HG02870 (cell line): Measurements from ENCODE around the gene NDST3.
A peak's percentile ranks its signal among the peaks of the same experiment; 100 is the strongest.
"Not testable (repeated sequence)": the region's sequence is repeated elsewhere in the genome, so short reads cannot be mapped to it uniquely, and the experiment has no call there.

Source experiments
- ATAC-seq: cut with Tn5 transposase; IDR thresholded peaks from one replicate; pipeline ENCODE4 v1.9.1; 2021; ENCODE audit warnings: mild to moderate bottlenecking, moderate library complexity; ENCODE audit not compliant: unreplicated experiment

The NDST3 gene

DNA sequence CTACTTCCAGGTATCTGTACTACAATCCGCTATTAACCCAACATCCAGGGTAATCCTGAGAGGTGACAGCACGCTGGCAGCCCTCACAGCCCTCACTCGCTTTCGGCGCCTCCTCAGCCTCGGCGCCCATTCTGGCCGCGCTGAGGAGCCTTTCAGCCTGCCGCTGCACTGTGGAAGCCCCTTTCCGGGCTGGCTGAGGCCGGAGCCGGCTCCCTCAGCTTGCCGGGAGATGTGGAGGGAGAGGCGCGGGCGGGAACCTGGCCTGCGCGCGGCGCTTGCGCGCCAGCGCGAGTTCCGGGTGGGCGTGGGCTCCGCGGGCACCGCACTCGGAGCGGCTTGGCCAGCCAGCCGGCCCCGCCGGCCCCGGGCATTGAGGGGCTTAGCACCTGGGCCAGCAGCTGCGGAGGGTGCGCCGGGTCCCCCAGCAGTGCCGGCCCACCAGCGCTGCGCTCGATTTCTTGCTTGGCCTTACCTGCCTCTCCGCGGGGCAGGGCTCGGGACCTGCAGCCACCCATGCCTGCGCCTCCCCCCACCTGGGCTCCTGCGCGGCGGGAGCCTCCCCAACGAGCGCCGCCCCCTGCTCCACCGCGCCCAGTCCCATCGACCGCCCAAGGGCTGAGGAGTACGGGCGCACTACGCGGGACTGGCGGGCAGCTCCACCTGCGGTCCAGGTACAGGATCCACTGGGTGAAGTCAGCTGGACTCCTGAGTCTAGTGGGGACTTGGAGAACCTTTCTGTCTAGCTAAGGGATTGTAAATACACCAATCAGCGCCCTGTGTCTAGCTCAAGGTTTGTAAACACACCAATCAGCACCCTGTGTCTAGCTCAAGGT is 231.2 kb downstream of the NDST3 start:
- peak; percentile 71 for ATAC-seq

DNA sequence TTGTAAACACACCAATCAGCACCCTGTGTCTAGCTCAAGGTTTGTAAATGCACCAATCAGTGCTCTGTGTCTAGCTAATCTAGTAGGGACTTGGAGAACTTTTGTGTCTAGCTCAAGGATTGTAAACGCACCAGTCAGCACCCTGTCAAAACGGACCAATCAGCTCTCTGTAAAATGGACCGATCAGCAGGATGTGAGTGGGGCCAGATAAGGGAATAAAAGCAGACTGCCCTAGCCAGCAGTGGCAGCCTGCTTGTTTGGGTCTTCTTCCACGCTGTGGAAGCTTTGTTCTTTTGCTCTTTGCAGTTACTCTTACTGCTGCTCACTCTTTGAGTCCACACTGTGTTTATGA is 231.8 kb downstream of the NDST3 start:
- ATAC-seq: not testable (repeated sequence)

GRCh38 chr4:118268780-118269179 is 234.5 kb downstream of the NDST3 start:
- ATAC-seq: no peak

GRCh38 chr4:118270492-118270891 is 236.2 kb downstream of the NDST3 start:
- ATAC-seq: no peak

GRCh38 chr4:118271788-118272187 is 237.5 kb downstream of the NDST3 start:
- ATAC-seq: no peak

DNA sequence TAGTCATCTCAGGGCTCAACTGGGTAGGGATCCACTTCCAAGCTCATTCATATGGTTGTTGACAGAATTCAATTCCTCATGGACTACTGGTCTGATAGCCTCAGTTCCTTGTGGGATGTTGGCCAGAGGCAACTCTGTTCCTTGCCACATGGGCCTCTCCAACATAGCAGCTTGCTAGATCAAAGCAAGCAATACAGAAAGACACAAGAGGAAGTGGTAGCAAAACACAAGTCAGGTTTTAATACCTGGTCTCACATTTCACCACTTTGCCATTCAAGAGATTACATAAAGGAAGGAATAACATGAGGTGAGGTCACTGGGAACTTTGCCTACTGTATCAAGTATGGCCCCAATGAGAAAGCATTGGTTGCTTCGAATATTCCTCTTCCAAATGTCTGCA is 239.4 kb downstream of the NDST3 start:
- ATAC-seq: no peak

DNA sequence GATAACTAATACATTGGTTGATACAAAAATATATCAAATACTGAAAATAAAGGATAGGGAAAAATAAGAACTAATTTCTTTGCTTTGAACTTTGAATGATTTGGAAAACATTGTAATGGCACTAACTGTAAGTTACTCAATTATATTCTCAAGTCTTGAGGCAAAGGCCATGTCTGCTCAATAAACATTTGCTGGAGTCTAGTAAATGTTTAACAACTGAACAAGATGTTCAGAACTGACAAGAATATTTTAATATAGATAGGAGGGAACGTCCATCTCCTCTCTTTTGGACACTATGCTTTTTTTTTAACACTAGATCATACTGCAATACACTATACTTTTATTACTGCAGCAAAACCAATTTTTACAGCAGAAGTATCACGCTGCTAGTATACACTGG is 242.3 kb downstream of the NDST3 start:
- no peak for ATAC-seq

DNA sequence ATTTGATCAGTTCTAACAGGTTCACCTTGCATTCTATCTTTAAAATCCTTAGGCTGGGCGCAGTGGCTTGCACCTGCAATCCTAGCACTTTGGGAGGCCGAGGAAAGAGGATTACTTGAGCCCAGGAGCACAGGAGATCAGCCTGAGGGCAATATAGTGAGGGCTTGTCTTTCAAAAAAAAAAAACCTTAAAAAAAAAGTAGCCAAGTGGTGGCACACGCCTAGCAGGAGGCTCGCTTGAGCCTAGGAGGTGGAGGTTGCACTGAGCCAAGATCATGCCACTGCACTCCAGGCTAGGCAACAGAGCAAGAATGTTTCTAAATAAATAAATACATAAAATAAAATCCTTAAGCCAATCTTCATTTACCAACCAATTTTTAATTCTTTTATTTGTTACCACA is 243.0 kb downstream of the NDST3 start:
- ATAC-seq: no peak

DNA sequence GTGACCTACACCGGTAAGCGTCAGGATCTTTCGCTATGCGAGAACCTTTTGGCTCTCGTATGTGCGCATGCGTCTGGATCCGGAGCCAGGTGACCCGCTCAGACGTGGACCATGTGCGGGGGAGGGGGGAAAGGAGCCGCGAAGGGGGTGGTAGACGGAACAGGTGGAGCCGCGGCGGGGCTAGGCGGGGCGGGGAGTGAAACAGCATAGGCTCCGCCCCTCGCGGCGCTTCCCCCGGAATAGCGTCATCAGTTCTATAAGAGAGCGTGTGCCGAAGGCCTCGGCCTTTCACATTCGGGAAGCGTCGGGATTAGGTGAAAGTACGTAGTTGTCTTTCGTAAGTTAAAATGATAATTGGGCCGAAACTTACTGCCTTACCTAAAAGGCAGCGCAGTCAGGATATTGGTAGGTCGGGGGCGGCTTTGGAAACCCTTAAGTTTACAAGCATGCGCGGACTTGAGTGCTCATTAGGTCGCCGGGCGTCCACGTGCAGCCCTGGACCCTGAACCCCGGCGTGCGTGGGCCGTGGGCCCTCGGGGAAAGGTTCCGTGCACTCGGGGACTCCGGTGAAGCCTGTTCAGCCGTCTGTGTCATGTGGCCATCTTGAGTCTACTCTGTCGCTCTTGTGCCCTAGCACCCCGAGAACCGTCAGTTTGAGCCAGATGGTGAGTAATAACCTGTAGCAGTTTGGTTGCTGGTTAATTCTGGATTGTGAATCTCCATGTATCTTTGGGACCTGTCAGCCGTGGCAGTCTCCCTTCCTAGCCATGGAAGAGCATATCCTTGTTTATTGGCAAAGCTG is 244.4 kb downstream of the NDST3 start:
- ATAC-seq: peak; percentile 70

DNA sequence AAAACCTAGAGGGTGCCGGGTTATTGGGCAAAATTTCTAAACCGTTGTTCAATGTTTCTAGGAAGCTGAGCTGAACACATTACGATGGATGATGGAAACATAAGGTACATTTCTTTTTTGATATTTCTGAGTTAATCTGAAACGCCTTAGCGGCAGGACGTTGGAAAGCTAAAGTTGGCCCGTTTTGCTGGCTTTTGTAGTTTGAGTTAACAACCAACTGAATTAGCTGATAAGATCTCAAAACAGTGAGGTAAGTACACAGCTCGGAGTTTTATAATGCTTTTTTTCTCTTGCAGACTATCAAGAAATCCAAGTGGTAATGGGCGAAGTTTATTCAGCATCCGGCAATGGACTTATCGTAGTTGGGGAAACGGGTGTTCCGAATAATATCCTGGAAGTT is 245.0 kb downstream of the NDST3 start:
- no peak for ATAC-seq

GRCh38 chr4:118279920-118280432 is 245.7 kb downstream of the NDST3 start:
- ATAC-seq: no peak

GRCh38 chr4:118280501-118281218 is 246.4 kb downstream of the NDST3 start:
- ATAC-seq: no peak

DNA sequence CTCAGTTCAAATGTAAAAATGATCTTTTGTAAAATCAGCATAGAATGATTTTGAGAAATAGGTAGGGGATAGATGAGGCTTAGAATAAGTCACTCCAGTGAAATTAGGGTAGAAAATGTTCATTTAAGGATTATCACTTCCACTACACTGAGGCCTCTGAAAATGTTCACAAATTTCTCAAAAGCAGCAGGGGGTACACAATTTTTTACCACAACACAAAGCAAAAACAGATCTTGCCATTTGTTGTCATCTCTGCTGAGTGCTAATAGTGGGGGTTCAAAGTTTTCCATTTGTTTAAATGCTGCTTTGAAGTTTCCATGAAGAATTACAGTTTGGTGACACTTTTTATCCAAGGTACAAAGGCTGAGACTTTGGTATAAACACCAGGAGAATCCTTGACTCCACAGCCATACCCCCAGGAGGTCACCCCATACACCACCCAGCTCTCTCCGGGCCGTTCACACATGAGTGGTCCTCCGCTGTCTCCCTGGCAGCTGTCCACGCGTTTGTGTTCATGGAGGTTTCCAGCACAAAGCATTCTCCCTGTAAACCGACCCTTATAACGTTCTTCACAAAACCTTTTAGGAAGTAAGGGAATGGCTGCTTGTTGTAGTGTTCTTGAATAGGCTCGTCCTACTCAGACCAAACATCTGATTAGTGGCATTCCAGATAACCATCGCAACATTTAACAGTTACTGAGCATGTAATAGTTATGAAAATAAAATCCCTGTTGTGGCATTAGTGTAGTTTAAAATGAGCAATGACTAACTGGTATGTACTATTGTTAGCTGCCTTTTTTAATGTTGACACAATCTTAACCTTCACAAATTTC is 247.5 kb downstream of the NDST3 start:
- ATAC-seq: no peak

DNA sequence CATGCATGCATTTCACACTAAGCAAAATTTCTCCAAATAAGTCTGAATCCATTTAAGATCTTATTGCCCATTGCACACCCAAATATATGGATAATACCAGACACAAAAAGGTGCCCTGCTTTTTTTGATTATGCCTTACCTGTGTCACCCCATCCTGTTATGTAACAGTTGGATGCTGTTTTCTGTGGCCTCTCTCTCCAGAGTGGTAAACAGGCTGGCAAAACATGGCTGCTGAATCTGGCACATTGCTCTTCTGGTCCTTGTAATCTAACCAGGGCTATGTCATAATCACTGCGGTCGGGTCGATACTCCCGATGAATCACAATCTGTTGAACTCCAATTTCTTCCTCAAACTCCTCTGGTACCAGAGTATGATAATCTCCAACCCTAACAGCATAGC is 248.4 kb downstream of the NDST3 start:
- ATAC-seq: no peak

DNA sequence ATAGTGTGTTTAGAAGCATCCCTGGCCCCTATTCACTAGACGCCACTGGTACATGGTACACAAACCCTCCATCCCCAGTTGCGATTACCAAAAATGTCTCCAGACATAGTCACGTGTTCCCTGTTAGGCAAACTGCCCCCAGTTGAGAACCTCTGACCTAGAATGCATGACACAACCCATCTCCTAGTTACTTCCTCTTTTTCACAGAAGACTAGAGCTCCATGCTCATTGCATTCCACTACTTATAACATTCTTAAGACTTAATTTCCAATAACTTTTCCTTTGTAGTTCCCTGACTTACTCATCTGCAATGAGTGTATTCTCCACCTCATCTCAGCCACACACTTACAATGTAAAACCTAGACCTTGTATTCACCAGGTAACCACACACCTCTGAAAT is 249.9 kb downstream of the NDST3 start:
- peak; percentile 55 for ATAC-seq

GRCh38 chr4:118285931-118286330 is 251.6 kb downstream of the NDST3 start:
- ATAC-seq: no peak

GRCh38 chr4:118286685-118287084 is 252.4 kb downstream of the NDST3 start:
- no peak for ATAC-seq

GRCh38 chr4:118287711-118288451 is 253.6 kb downstream of the NDST3 start:
- no peak for ATAC-seq

DNA sequence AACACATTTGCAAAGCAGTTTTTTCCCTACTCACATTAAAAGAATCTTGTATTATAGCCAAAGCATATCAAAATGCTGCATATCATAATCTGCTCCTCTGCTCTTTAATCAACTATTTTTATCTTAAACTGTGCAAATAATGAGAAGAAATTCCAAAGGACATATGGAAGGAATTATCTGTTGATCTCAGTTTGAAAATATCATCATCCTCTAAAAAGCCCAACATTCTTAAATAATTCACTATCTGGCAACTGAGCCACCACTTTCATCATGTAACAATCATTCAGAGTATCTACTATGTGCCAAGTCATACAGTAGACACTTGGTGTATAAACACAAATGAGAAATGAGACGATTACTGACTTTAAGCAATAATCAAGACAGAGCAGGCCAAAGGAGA is 255.5 kb downstream of the NDST3 start:
- ATAC-seq: no peak

GRCh38 chr4:118290951-118291350 is 256.7 kb downstream of the NDST3 start:
- no peak for ATAC-seq
